GM12873 (cell line): ENCODE results near the gene FLT4.

Source experiments
- TF ChIP-seq, protein P1 (sequence below): IDR thresholded peaks from 2 replicates; pipeline ENCODE4 v1.5.1; 2012; ENCODE audit warnings: low read depth, mild to moderate bottlenecking, moderate library complexity, low read length, control low read depth; ENCODE audit not compliant: insufficient read depth; ENCODE audit errors: missing control alignments

Gene FLT4

GRCh38 chr5:180646963-180647305 is 2.5 kb downstream of the FLT4 start:
- TF ChIP-seq, protein P1, sequence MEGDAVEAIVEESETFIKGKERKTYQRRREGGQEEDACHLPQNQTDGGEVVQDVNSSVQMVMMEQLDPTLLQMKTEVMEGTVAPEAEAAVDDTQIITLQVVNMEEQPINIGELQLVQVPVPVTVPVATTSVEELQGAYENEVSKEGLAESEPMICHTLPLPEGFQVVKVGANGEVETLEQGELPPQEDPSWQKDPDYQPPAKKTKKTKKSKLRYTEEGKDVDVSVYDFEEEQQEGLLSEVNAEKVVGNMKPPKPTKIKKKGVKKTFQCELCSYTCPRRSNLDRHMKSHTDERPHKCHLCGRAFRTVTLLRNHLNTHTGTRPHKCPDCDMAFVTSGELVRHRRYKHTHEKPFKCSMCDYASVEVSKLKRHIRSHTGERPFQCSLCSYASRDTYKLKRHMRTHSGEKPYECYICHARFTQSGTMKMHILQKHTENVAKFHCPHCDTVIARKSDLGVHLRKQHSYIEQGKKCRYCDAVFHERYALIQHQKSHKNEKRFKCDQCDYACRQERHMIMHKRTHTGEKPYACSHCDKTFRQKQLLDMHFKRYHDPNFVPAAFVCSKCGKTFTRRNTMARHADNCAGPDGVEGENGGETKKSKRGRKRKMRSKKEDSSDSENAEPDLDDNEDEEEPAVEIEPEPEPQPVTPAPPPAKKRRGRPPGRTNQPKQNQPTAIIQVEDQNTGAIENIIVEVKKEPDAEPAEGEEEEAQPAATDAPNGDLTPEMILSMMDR, result no peak

- TF ChIP-seq, protein P1, result no peak
These were observed 3.0 kb downstream of the FLT4 start for GRCh38 chr5:180646289-180646962.

DNA sequence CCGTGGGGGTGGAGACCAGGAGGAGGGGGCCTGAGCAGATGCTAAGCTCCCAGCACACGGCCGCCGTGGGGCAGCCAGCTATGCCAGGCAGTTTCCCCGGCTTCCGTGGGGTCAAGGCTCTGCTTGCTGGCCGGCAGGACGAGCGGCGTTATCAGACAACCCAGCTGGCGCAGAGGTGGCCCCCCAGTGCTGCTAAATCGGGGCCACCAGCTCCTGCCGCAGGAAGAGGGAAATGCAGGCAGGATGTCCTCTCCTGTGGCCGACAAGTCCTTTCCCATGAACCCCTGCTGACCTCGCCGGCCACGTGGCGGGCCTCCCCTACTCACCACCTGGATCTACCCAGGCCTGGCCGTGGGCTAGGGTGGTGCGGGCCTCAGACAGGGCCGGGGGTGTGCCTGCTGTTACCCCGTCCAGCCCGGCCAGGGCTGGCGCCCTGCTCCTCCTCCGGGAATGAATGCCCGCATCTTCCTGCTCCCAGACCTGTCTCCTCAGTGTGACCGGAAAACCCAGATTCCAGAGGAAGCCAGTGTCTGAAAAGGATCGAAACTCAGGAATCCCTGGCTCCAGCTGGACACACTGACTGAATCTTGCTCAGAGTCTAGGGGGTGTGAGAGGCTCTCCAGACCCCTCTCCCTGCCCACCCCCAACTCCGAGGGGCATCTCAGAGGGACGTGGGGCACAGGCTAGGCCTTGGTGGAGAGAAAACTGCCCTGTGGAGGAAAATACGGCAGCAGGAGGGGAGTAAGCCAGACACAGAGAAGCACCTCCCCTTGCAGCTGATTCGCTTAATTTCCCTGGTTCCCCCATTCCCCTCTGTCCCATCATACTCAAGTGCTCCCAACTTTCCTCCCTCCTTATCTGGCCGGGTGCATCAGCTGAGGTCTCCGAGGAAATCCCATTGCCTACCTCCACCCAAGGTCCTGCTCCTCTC is 3.9 kb downstream of the FLT4 start:
- TF ChIP-seq, protein P1, result no peak

GRCh38 chr5:180644825-180645273 is 4.6 kb downstream of the FLT4 start:
- TF ChIP-seq, protein P1, result no peak

GRCh38 chr5:180644129-180644824 is 5.1 kb downstream of the FLT4 start:
- TF ChIP-seq, protein P1, result no peak

DNA sequence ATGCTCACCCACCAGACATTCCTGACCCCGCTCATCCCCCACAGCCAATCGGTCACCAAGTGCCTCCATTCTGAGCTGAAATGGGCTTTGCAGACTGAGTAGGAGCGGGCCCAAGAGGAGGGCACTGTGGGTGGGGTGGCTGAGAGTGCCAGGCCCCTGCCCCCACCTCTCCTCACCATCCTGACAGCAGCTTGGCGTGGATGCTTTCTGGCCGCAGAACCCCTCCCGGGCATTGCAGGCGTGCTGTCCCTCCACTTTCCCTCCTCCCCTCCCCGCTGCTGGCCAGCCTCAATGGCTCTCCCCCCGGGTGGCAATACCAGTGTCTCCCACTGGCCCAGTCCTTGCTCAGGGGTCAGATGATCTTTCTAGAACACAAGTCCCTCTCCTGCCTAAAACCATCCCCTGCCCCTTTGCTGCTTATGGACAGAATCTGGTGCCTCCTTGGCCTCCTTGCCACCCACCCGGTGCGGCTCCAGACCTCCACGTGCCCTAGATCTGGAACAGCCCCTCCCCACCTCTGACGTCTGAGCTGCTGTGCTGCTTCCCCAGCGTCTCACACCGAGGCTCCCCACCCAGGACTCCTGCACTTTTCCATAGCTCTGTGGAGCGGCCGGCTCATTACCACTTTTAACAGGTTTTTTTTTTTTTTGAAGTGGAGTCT is 6.1 kb downstream of the FLT4 start:
- TF ChIP-seq, protein P1, result no peak
